GM19324 (cell line): ENCODE data around the gene HIPK1.
"Not testable (repeated sequence)": the region's sequence is repeated elsewhere in the genome, so short reads cannot be mapped to it uniquely, and the experiment has no call there.

Source experiments
- ATAC-seq: cut with Tn5 transposase; IDR thresholded peaks from one replicate; pipeline ENCODE4 v1.9.1; 2021; ENCODE audit warnings: mild to moderate bottlenecking, moderate library complexity; ENCODE audit not compliant: unreplicated experiment, low FRiP score

HIPK1 gene

GRCh38 chr1:113941245-113941559, 12.1 kb downstream of the HIPK1 start:
- no peak for ATAC-seq

GRCh38 chr1:113942527-113942926, 13.4 kb downstream of the HIPK1 start:
- ATAC-seq = no peak

- ATAC-seq = no peak
Measured at GRCh38 chr1:113943028-113943811, 14.1 kb downstream of the HIPK1 start.

DNA sequence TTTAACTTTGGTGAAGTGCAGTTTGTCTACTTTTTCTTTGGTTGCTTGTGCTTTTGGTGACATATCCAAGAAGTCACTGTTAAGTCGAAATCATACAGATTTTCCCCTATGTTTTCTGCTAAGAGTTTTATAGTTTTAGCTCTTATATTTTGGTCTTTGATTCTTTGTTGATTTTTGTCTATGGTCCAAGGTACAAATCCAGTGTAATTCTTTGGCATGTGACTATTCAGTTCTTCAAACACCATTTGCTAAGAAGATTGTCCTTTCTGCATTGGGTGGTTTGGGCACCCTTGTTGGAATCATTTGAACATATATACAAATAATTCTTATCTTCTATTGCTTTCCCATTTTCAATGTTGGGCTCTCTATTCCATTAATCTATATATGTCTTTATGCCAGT, 16.2 kb downstream of the HIPK1 start:
- ATAC-seq = no peak

DNA sequence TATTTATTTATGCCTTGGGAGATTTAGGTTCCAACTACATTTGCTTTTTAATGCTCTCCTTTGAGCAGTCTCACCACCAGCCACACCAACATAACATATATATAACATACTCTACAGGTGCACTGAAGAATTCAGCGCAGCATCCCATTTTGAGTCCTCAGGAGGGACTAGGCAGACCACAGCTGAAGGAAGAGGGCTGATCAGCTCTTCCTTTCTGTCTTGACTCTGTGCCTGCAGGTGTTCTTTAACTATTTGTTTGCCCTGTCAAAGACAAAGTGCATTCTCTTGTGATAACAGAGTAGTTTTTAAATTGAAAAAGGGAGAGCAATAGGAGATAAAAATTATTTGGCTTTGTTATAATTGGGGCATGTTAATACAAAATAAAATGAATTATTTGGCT, 17.0 kb downstream of the HIPK1 start:
- no peak for ATAC-seq

DNA sequence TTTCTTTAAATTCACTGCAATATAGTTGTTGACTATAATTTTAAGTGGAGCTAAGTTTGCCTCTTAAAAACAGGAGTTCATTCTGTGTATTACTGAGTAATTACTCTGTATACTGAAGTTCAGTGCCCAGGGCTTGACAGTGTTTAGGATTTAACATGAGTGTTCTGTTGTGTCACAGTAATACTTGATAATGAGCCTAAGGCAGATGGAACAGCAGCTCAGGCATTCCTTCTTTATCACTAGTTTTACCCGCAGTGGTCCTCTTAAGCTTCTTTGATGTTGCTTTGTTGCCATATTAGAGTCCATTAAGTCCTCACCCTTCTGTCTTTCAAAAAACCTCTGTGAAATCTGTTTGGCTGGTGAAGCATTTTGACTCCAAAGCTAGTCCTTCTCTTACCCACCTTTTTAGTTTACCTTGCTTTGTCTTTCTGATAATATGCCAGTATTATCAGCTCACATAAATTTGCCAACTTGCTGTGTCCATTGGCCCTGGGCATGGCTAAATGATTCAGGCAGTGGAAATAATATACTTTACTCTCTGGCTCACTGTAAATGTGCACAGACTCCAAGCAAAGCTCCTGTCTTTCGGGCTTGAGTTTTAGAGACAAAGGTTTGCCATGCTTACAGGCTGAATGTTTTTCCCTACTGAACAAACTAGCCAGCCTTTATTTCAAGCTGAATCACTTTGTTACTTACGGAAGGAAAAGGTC, 17.7 kb downstream of the HIPK1 start:
- ATAC-seq = no peak

DNA sequence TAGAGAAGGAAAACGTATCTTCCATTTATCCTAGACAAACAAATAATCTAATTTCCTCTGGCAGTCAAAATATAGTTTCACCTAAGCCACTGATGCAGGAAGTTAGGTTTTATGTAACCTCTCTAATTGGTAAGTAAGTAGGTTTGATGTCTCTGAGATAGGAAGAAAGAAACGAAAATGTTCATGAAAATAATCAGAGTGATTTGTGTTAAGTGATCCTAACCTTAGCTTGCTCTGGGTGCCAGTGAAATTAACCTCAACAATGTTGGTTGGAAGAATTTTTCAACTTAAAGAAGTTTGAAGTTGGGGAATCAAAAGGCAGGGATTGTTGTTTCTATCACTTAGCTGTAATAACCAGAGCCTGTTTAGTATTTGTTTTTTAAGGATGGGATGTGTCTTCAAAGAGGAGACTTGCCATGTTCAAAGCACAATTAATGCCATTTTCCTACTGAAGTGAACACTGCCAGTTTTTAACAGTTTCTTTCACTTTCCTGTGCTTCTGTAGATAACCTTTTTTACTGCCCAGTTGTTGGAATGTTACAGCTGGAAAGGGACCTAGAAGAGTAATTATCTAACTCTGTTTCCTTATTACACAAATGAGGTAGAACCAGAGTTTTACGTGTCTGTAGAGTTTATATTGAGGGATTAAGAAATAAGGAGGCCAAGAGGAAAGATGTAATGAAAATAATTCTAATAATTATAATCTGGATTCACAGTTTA, 18.4 kb downstream of the HIPK1 start:
- no peak for ATAC-seq

DNA sequence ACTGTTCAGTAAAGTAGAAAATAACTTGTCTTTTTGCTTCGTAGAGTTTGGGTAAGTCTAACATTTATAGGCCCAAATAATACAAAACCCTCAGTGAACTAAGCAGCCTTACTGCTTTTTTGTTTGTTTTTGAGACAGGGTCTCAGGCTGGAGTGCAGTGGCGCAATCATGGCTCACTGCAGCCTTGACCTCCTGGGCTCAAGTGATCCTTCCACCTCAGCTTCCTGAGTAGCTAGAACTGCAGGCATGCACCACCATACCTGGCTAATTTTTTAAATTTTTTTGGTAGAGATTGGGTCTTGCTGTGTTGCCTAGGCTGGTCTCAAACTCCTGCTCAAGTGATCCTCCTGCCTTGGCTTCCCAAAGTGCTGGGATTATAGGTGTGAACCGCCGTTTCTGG, 19.0 kb downstream of the HIPK1 start:
- not testable (repeated sequence) for ATAC-seq

- no peak for ATAC-seq
Measured at GRCh38 chr1:113949007-113949406, 19.9 kb downstream of the HIPK1 start.

- ATAC-seq = no peak
Measured at GRCh38 chr1:113950908-113951307, 21.8 kb downstream of the HIPK1 start.

DNA sequence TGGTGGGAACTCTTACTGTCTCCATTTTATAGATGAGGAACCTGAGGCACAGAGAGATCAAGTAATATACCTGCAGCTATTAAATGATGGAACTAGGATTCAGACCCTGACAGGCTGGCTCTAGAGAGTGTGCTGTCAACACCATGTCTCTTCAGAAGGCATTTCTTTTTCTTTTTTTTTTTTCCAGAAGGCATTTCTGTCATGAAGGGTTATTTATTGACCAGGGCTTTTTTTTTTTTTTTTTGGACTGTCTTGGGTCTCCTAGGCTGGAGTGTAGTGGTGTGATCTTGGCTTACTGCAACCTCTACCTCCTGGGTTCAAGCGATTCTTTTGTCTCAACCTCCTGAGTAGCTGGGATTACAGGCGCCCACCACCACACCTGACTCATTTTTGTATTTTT, 22.6 kb downstream of the HIPK1 start:
- ATAC-seq = no peak

DNA sequence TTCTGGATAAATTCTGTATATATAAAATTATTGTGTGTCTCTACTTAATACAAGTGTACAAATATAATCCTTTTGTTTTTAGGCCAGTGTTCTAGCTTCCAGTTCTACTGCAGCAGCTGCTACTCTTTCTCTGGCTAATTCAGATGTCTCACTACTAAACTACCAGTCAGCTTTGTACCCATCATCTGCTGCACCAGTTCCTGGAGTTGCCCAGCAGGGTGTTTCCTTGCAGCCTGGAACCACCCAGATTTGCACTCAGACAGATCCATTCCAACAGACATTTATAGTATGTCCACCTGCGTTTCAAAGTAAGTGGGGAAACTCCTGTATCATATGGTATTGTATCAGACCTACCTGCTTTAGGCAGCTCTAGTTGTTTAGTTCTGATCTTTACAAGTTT, 28.9 kb downstream of the HIPK1 start:
- no peak for ATAC-seq

- no peak for ATAC-seq
Measured at GRCh38 chr1:113958691-113959090, 29.6 kb downstream of the HIPK1 start.

DNA sequence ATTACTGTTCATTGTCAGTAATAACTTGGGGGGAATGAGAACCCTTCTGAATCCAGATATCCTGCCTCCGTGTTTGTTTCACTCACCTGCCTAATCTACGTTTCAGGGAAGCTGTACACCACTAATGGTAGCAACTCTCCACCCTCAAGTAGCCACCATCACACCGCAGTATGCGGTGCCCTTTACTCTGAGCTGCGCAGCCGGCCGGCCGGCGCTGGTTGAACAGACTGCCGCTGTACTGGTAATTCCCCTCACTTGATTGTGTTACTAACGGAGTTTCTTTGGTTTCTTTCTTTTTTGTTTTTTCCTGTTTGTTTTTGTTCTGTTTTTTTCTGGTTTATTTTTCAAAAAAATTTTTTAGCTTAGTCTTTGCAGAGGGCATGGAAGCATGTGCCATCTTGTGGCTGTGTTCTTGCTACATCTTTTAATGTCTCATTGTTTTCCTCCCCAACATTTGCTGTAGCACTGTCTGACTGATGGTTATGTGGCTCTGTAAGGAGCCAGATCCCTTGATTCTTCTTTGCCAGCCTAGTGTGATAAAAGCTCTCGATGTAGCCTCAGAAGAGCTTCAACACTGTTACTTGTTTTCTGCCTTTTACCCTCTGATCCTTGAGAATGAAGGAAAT, 34.3 kb downstream of the HIPK1 start:
- ATAC-seq = no peak

DNA sequence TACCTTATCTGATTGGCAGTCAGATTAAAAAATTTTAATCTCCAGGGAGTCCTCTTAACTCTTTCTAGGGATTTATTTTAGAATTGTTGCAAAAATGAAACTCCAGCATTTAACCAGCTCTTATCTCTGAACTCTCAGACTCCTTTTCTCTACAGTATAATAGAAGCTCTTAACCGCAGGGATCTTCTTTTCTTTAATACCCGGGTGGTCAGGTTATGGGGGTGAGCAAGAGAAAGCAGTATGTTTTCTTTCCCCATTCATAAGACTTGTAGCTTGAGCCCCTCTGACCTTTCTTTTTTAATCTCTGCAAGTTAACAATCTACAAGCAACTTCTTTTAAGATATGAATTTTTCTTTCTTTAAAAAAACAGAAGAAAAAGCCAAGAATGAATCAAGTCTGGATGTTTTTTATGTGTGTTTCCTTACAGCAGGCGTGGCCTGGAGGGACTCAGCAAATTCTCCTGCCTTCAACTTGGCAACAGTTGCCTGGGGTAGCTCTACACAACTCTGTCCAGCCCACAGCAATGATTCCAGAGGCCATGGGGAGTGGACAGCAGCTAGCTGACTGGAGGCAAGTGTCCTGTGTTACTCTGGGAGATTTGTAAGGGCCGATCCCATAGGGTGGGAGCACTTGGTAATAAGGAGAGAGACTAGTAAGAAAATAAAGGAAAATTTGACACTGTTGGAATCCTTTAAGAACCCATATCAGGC, 36.7 kb downstream of the HIPK1 start:
- ATAC-seq = no peak

DNA sequence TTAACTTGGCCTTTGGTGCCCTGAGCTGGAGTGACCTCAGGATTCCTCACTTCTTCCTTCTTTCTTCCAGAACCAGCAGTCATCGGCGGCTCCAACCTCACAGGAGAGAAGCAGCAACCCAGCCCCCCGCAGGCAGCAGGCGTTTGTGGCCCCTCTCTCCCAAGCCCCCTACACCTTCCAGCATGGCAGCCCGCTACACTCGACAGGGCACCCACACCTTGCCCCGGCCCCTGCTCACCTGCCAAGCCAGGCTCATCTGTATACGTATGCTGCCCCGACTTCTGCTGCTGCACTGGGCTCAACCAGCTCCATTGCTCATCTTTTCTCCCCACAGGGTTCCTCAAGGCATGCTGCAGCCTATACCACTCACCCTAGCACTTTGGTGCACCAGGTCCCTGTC, 43.8 kb downstream of the HIPK1 start:
- no peak for ATAC-seq

DNA sequence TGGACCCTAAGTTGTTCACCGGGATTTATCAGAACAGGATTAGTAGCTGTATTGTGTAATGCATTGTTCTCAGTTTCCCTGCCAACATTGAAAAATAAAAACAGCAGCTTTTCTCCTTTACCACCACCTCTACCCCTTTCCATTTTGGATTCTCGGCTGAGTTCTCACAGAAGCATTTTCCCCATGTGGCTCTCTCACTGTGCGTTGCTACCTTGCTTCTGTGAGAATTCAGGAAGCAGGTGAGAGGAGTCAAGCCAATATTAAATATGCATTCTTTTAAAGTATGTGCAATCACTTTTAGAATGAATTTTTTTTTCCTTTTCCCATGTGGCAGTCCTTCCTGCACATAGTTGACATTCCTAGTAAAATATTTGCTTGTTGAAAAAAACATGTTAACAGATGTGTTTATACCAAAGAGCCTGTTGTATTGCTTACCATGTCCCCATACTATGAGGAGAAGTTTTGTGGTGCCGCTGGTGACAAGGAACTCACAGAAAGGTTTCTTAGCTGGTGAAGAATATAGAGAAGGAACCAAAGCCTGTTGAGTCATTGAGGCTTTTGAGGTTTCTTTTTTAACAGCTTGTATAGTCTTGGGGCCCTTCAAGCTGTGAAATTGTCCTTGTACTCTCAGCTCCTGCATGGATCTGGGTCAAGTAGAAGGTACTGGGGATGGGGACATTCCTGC, 46.2 kb downstream of the HIPK1 start:
- ATAC-seq = no peak

GRCh38 chr1:113976609-113977278, 47.6 kb downstream of the HIPK1 start:
- ATAC-seq = no peak

DNA sequence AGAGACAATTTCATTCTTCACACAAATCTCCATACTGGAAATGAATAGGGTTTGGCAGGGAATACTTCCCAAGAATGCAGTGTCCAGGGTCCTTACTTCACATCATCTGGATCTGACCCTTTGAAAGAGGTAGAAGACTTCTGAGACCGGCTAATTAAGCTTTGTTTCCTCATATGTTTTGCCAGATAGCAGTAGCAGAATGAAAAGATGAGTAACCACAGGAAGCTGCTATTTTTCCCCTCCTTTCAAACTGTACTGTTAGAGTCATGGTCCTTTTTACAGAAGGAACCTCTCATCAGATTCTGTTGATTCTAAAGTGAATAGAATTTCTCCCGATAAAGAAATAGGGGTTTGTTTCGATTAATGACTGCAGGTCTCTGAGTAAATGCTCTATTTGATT, 48.8 kb downstream of the HIPK1 start:
- no peak for ATAC-seq
